Measurements from ENCODE around the gene OR9Q1.

- no peak for TF ChIP-seq CTCF (conservative IDR thresholded peaks at IDR 0.05; ENCODE audit: low read length)
- no peak for TF ChIP-seq EZH2phosphoT487 (IDR thresholded peaks at IDR 0.05; ENCODE audit: borderline replicate concordance, low read depth, low read length)
Observed at GRCh38 chr11:58000699-58001098, 23.0 kb upstream of the OR9Q1 start.

All from OCI-LY7 (cell line).